Esophagus squamous epithelium (tissue), 5 donors: ENCODE results near the gene OMA1. TPM values are rescaled to one million over a fixed set of nuclear protein-coding genes. Genes with fewer than 3 reads are reported as not detected.

ENCODE experiments used
- DNase-seq: peaks from one replicate; lab custom pipeline; 2025; lab: John Stamatoyannopoulos, UW
- H3K27ac ChIP-seq, 4 donors: fragments of 200-600 bp; sonication (generic); one replicate each; pipeline ENCODE4 v1.5.1; 2016 to 2019; ENCODE audit warnings: mild to moderate bottlenecking in 1 of 4
- H3K27me3 ChIP-seq, 4 donors: fragments of 200-600 bp; sonication (generic); 1 replicate in 3 of 4; 2 replicates in 1 of 4; pipeline versions ENCODE4 v1.5.1 to v1.6.0; 2017 to 2021; ENCODE audit warnings: antibody characterized with exemption in 1 of 4
- H3K36me3 ChIP-seq, 3 donors: fragments of 200-600 bp; sonication (generic); one replicate each; pipeline ENCODE4 v1.5.1; 2016 to 2019
- H3K4me1 ChIP-seq, 3 donors: fragments of 200-600 bp; sonication (generic); one replicate each; pipeline ENCODE4 v1.5.1; 2017 to 2019
- H3K4me3 ChIP-seq, 4 donors: fragments of 200-600 bp; sonication (generic); 1 replicate in 3 of 4; 2 replicates in 1 of 4; pipeline ENCODE4 v1.5.1; 2016 to 2019; ENCODE audit warnings: mild to moderate bottlenecking in 2 of 4, moderate library complexity in 1 of 4
- H3K9me3 ChIP-seq, 3 donors: fragments of 200-600 bp; sonication (generic); one replicate each; pipeline ENCODE4 v1.5.1; 2016 to 2019
- POLR2A ChIP-seq, 4 donors: fragments of 450-650 bp; IDR thresholded peaks; one replicate each; pipeline ENCODE4 v1.6.1; 2017; ENCODE audit warnings: antibody characterized with exemption in 4 of 4, mild to moderate bottlenecking in 4 of 4, moderate library complexity in 3 of 4
- WGBS, 2 donors: methylation state at CpG; one replicate each; pipeline ENCODE4 v1.1.5; 2018; 5-methylcytosine and 5-hydroxymethylcytosine counted together
- intact Hi-C: fragments of 100-400 bp; cut with DNase I; formaldehyde crosslinking; loops from one replicate; pipeline ENCODE4 v1.15.0; 2022
- total RNA-seq, 4 donors: library from RNA; depleted of rRNA; stranded (reverse); fragments of >200 nt; gene quantifications; one replicate each; pipeline ENCODE4 v1.1.0, GENCODE V29; 2016
- TF ChIP-seq, protein P1 (sequence below), 6 experiments: fragments of 450-650 bp in 4 of 6; fragments of 200-600 bp in 2 of 6; sonication (generic) in 2 of 6; IDR thresholded peaks; one replicate each; pipeline ENCODE4 v1.5.1; 2016 to 2019; ENCODE audit warnings: antibody characterized with exemption in 6 of 6, mild to moderate bottlenecking in 4 of 6, moderate library complexity in 4 of 6
- donor health status: DM: yes; HTN: yes; CAD: no.

OMA1 gene
- total RNA-seq, 4 donors from 2014 or later = 24.1 to 41.4 (median 30.5) TPM

DNA sequence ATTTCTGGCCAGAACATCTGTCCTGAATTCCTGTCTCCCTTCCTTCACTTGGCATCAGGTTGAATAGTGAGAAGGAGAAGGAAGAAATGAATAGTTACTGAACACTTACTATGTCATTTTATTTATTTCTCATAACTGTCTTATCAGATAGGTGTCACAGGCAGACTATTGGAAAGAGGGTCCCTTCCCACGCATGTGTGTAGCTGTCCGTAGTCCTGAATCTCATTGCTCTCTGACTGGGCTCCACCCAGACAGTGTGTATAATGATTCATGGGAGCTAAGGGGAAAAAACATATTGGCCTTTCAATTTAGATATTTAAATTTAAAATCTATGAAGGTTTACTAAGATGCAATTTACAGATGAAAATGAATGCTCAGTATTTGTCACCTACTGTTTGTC, 86.1 kb downstream of the OMA1 start:
- Histone ChIP-seq H3K4me1 (no peaks in the 10 kb centered on the region), H3K9me3 (peaks cover 0 to 3% (median 0%) of the 10 kb centered on the region in 3 donors), H3K27me3 (no peaks in the 10 kb centered on the region), H3K27ac (no peak overlapping the region), H3K4me3 (no peak overlapping the region), H3K36me3 (peaks cover 0 to 8% (median 0%) of the 10 kb centered on the region in 3 donors)
- 38 to 42% methylated on average over 2 of the region's 2 CpGs for WGBS, 2 donors
- intact Hi-C loops = no loop called here
- TF ChIP-seq POLR2A (IDR thresholded peaks at IDR 0.05) = no peak
- TF ChIP-seq, protein P1, sequence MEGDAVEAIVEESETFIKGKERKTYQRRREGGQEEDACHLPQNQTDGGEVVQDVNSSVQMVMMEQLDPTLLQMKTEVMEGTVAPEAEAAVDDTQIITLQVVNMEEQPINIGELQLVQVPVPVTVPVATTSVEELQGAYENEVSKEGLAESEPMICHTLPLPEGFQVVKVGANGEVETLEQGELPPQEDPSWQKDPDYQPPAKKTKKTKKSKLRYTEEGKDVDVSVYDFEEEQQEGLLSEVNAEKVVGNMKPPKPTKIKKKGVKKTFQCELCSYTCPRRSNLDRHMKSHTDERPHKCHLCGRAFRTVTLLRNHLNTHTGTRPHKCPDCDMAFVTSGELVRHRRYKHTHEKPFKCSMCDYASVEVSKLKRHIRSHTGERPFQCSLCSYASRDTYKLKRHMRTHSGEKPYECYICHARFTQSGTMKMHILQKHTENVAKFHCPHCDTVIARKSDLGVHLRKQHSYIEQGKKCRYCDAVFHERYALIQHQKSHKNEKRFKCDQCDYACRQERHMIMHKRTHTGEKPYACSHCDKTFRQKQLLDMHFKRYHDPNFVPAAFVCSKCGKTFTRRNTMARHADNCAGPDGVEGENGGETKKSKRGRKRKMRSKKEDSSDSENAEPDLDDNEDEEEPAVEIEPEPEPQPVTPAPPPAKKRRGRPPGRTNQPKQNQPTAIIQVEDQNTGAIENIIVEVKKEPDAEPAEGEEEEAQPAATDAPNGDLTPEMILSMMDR (IDR thresholded peaks at IDR 0.05) = no peak
- DNase-seq = no peak

DNA sequence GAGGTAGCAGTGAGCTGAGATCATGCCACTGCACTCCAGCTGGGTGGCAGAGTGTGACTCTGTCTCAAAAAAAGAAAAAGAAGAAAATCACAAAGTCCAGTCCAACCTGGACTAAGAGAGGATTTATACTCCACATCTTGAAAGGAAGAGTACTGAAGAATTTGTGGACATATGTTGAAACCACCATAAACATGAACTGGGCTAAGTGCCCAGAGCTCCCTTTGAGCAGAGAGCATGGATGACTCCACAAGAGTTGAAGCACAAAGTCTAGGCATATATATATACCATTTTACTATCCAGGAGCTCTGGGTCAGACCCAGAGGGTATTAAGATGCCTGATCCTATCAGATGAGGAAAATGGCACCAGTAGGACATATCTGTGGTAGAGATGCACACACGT, 86.6 kb downstream of the OMA1 start:
- TF ChIP-seq, protein P1 (IDR thresholded peaks at IDR 0.05) = no peak
- TF ChIP-seq POLR2A (IDR thresholded peaks at IDR 0.05) = no peak

DNA sequence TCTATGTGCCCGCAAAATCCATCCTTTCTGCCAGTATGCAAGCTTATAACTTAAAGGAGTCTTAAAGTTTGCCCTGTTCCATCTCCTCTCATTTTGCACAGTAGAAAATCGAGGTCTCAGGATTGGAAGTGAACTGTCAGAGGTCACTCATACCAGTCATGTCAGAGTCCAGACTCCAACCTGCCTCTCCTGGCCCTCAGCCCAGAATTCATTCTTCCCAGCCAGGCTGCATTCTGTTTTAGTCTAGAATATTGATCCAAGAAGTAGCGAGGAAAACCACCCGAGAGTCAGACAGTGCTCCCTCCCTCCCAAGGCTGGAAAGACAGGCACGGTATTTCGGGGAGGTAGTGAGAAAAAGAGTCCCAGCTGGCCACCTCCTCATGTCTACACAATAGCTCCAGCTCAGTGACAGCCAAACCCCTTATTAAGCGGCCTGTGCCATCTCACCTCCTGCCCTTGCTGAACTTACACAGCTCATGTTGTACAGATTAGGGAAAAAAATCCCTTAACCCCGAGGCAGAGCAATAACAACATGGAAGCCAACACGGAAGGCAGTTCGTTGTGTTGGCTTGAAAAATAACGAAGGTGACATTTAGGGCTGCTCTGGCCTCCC, 89.4 kb downstream of the OMA1 start:
- Histone ChIP-seq H3K36me3 (peaks cover 0 to 4% (median 0%) of the 10 kb centered on the region in 3 donors), H3K27me3 (no peaks in the 10 kb centered on the region), H3K27ac (no peak overlapping the region), H3K9me3 (peaks cover 0 to 3% (median 0%) of the 10 kb centered on the region in 3 donors), H3K4me1 (no peaks in the 10 kb centered on the region), H3K4me3 (no peak overlapping the region)
- intact Hi-C loops = no loop called here
- 69 to 71% methylated on average over 11 of the region's 11 CpGs for WGBS, 2 donors
- no peak for DNase-seq
- TF ChIP-seq, protein P1 (IDR thresholded peaks at IDR 0.05) = no peak
- TF ChIP-seq POLR2A (IDR thresholded peaks at IDR 0.05) = no peak

More for the DNA sequence above, 86.6 kb downstream of the OMA1 start:
- WGBS, 2 donors = 86 to 100% methylated on average over 1 of the region's 1 CpG
- no peak for DNase-seq
- intact Hi-C loops = no loop called here
- H3K4me3 ChIP-seq = no peak overlapping the region
- H3K27me3 ChIP-seq = no peaks in the 10 kb centered on the region
- H3K4me1 ChIP-seq = no peaks in the 10 kb centered on the region
- H3K27ac ChIP-seq = no peak overlapping the region
- H3K9me3 ChIP-seq = peaks cover 0 to 3% (median 0%) of the 10 kb centered on the region in 3 donors
- H3K36me3 ChIP-seq = peaks cover 0 to 8% (median 0%) of the 10 kb centered on the region in 3 donors

DNA sequence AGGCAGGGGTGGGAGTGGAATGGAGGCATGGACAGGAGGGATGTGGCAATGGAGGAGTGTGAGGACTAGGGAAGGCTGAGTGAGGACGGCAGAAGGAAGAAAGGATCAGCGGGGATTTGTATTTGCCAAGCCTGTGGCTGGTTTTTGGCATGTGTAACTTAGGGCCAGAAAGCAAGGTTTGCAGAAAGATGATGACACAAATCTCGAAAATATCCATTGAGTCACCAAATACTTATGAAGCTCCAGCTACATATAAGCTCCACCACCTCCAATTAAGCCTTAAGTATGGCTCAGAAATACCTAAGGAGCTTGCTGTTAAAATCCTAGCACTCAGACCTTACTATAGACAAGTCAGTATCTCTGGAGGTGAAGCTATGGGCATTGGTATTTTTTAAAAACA, 90.1 kb downstream of the OMA1 start:
- Histone ChIP-seq H3K27me3 (no peaks in the 10 kb centered on the region), H3K9me3 (peaks cover 0 to 3% (median 0%) of the 10 kb centered on the region in 3 donors), H3K4me3 (no peak overlapping the region), H3K4me1 (no peaks in the 10 kb centered on the region), H3K27ac (no peak overlapping the region), H3K36me3 (peaks cover 0 to 4% (median 0%) of the 10 kb centered on the region in 3 donors)
- no peak for TF ChIP-seq POLR2A (IDR thresholded peaks at IDR 0.05)
- no peak for DNase-seq
- 77 to 78% methylated on average over 3 of the region's 3 CpGs for WGBS, 2 donors
- intact Hi-C loops = no loop called here

DNA sequence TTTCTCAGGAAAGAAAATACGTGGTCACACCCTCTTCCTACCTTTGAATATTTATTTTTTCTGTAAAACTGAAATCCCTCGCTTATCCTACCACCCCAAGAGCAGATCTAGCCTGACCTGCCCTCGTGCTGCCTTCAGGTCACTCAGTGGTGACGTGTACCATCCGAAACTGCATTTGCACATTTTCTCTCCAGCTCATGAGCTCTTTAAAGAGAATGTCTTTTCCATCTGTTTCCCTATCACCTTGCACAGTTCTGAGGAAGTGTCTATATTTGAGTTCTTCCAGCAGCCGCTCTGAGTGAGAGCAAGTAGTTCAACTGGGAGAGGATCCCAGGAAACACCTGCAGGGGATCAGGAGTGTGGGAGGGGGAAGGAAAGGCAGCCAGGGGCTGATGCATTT, 91.7 kb downstream of the OMA1 start:
- 84 to 86% methylated on average over 6 of the region's 6 CpGs for WGBS, 2 donors
- no peak overlapping the region for H3K27ac ChIP-seq
- intact Hi-C loops = no loop called here
- peaks cover 0 to 3% (median 0%) of the 10 kb centered on the region in 3 donors for H3K9me3 ChIP-seq
- H3K36me3 ChIP-seq = peaks cover 0 to 2% (median 0%) of the 10 kb centered on the region in 3 donors
- H3K27me3 ChIP-seq = no peaks in the 10 kb centered on the region
- DNase-seq = no peak
- H3K4me1 ChIP-seq = no peaks in the 10 kb centered on the region
- TF ChIP-seq, protein P1 (IDR thresholded peaks at IDR 0.05) = no peak
- TF ChIP-seq POLR2A (IDR thresholded peaks at IDR 0.05) = no peak
- no peak overlapping the region for H3K4me3 ChIP-seq
